ENCODE data around the gene STARD6. TPM values are rescaled to one million over a fixed set of nuclear protein-coding genes. Genes with fewer than 3 reads are reported as not detected.

STARD6 gene
- total RNA-seq, 1 experiment from 2014 or later: not detected

- TF ChIP-seq ZNF512 (CRISPR knock-in tag; IDR thresholded peaks at IDR 0.05; ENCODE audit: borderline replicate concordance) (no peak), MYBL2 (CRISPR knock-in tag; IDR thresholded peaks at IDR 0.05) (peak; percentile 31; the same call in 1 of the 2 replicates), NR2C2 (CRISPR knock-in tag; IDR thresholded peaks at IDR 0.05) (0 out of 2 replicates have a peak, but pooled peaks have one; percentile 36), CREB1 (CRISPR knock-in tag; IDR thresholded peaks at IDR 0.05) (no peak), ZNF232 (CRISPR knock-in tag; IDR thresholded peaks at IDR 0.05) (peak; percentile 14; the same call in 1 of the 2 replicates), FOXK1 (CRISPR knock-in tag; IDR thresholded peaks at IDR 0.05) (peak; percentile 33; the same call in 1 of the 2 replicates), ZNF281 (CRISPR knock-in tag; IDR thresholded peaks at IDR 0.05) (0 out of 2 replicates have a peak, but pooled peaks have one; percentile 27), TEAD1 (CRISPR knock-in tag; IDR thresholded peaks at IDR 0.05) (0 out of 2 replicates have a peak, but pooled peaks have one; percentile 46), CTCF (IDR thresholded peaks at IDR 0.05) (peak; percentile 42), NFE2L1 (CRISPR knock-in tag; IDR thresholded peaks at IDR 0.05) (0 out of 2 replicates have a peak, but pooled peaks have one; percentile 70), MAX (CRISPR knock-in tag; IDR thresholded peaks at IDR 0.05) (peak; percentile 64), NR1H2 (CRISPR knock-in tag; IDR thresholded peaks at IDR 0.05) (no peak), ZBTB43 (CRISPR knock-in tag; IDR thresholded peaks at IDR 0.05) (0 out of 2 replicates have a peak, but pooled peaks have one; percentile 53)
Observed at GRCh38 chr18:54357660-54358494, at the start of gene STARD6, which contains the start of gene C18orf54 (continued).

- Mint-ChIP-seq H3K27ac (no peak overlapping the region), H3K36me3 (no peaks in the 10 kb centered on the region), H3K4me3 (no peak overlapping the region), H3K4me1 (0 out of 2 replicates have a peak, but pooled peaks cover 3% of the 10 kb centered on the region), H3K9me3 (no peaks in the 10 kb centered on the region), H3K27me3 (ENCODE audit: low read depth) (no peaks in the 10 kb centered on the region)
- ATAC-seq: no peak
- no peak for DNase-seq (ENCODE audit: low spot score)
- TF ChIP-seq SOX15 (CRISPR knock-in tag; IDR thresholded peaks at IDR 0.05): no peak
- CTCF ChIA-PET: no interaction called here
- POLR2A ChIA-PET: no interaction called here
Observed at GRCh38 chr18:54405290-54405689, 47.6 kb upstream of the STARD6 start.

GRCh38 chr18:54396760-54397159 lies 39.1 kb upstream of the STARD6 start:
- ATAC-seq (no peak), DNase-seq (ENCODE audit: low spot score) (no peak)
- POLR2A ChIA-PET: no interaction called here
- H3K4me3 Mint-ChIP-seq: no peak overlapping the region
- H3K27ac Mint-ChIP-seq: no peak overlapping the region
- 0 out of 2 replicates have a peak, but pooled peaks cover 4% of the 10 kb centered on the region for H3K9me3 Mint-ChIP-seq
- CTCF ChIA-PET: no interaction called here
- H3K36me3 Mint-ChIP-seq: no peaks in the 10 kb centered on the region
- H3K27me3 Mint-ChIP-seq (ENCODE audit: low read depth): no peaks in the 10 kb centered on the region
- peaks cover 9% of the 10 kb centered on the region for H3K4me1 Mint-ChIP-seq
- TF ChIP-seq RELA (CRISPR knock-in tag; IDR thresholded peaks at IDR 0.05; ENCODE audit: borderline replicate concordance) (no peak), SMAD3 (CRISPR knock-in tag; IDR thresholded peaks at IDR 0.05; ENCODE audit: borderline replicate concordance) (no peak), ZNF425 (CRISPR knock-in tag; conservative IDR thresholded peaks at IDR 0.05) (no peak), IRF1 (CRISPR knock-in tag; IDR thresholded peaks at IDR 0.05) (no peak), ZNF396 (CRISPR knock-in tag; IDR thresholded peaks at IDR 0.05; ENCODE audit: borderline replicate concordance) (no peak), NFATC4 (CRISPR knock-in tag; IDR thresholded peaks at IDR 0.05) (no peak), ZNF423 (CRISPR knock-in tag; IDR thresholded peaks at IDR 0.05) (no peak), FOXJ3 (CRISPR knock-in tag; IDR thresholded peaks at IDR 0.05; ENCODE audit: borderline replicate concordance) (no peak), PRRX2 (CRISPR knock-in tag; IDR thresholded peaks at IDR 0.05) (no peak), NFE2L1 (CRISPR knock-in tag; IDR thresholded peaks at IDR 0.05) (no peak)
